H9 (cell line): ENCODE data around the gene CDKAL1. TPM values are rescaled to one million over a fixed set of nuclear protein-coding genes. Genes with fewer than 3 reads are reported as not detected.

ENCODE experiments used
- DNase-seq: peaks from one replicate; pipeline ENCODE4 v3.0.0-alpha.2; 2017
- H2AFZ ChIP-seq: one replicate; pipeline ENCODE4 v1.6.1; 2013; ENCODE audit warnings: mild to moderate bottlenecking, low read length, control low read depth, moderate library complexity
- H2AK5ac ChIP-seq: 2 replicates; pipeline ENCODE4 v1.6.1; 2013; ENCODE audit warnings: low read length, control low read depth, mixed read lengths; ENCODE audit not compliant: insufficient read length
- H2BK120ac ChIP-seq: one replicate; pipeline ENCODE4 v1.6.1; 2013; ENCODE audit warnings: low read depth, mild to moderate bottlenecking, low read length, control low read depth, inconsistent platforms; ENCODE audit not compliant: poor library complexity, severe bottlenecking
- H2BK12ac ChIP-seq: 2 replicates; pipeline ENCODE4 v1.6.1; 2013; ENCODE audit warnings: low read length, control low read depth, mixed read lengths, low read depth; ENCODE audit not compliant: insufficient read length
- H2BK15ac ChIP-seq: 2 replicates; pipeline ENCODE4 v1.6.1; 2013; ENCODE audit warnings: low read depth, low read length, control low read depth
- H2BK20ac ChIP-seq: one replicate; pipeline ENCODE4 v1.6.1; 2013; ENCODE audit warnings: low read depth, mild to moderate bottlenecking, low read length, control low read depth, inconsistent platforms; ENCODE audit not compliant: poor library complexity, severe bottlenecking
- H2BK5ac ChIP-seq: 2 replicates; pipeline ENCODE4 v1.6.1; 2013; ENCODE audit warnings: low read length, control low read depth, mixed read lengths; ENCODE audit not compliant: insufficient read length
- H3K14ac ChIP-seq: 2 replicates; pipeline ENCODE4 v1.6.1; 2013; ENCODE audit warnings: low read length, control low read depth; ENCODE audit not compliant: insufficient read depth
- H3K18ac ChIP-seq: 2 replicates; pipeline ENCODE4 v1.6.1; 2013; ENCODE audit warnings: low read depth, mild to moderate bottlenecking, mixed read lengths, low read length, control low read depth; ENCODE audit not compliant: insufficient read length
- H3K23ac ChIP-seq: 2 replicates; pipeline ENCODE4 v1.6.1; 2013; ENCODE audit warnings: low read length, control low read depth, mixed read lengths, low read depth; ENCODE audit not compliant: insufficient read length
- H3K23me2 ChIP-seq: 2 replicates; pipeline ENCODE4 v1.6.1; 2013; ENCODE audit warnings: low read depth, mild to moderate bottlenecking, mixed read lengths, low read length, control low read depth; ENCODE audit not compliant: insufficient read length, poor library complexity, severe bottlenecking
- H3K27ac ChIP-seq: 2 replicates; pipeline ENCODE4 v1.5.1; 2013; ENCODE audit warnings: low read length, control low read depth, mixed read lengths, low read depth; ENCODE audit not compliant: insufficient read length
- H3K27me3 ChIP-seq: 2 replicates; pipeline ENCODE4 v1.6.1; 2013; ENCODE audit warnings: low read length, control low read depth, inconsistent platforms; ENCODE audit not compliant: insufficient read depth
- H3K4ac ChIP-seq: 2 replicates; pipeline ENCODE4 v1.6.1; 2013; ENCODE audit warnings: low read depth, mild to moderate bottlenecking, control low read depth, inconsistent platforms, low read length, moderate library complexity
- H3K4me1 ChIP-seq: 2 replicates; pipeline ENCODE4 v1.6.1; 2013; ENCODE audit warnings: low read length, control low read depth, inconsistent platforms; ENCODE audit not compliant: insufficient read depth
- H3K4me2 ChIP-seq: 2 replicates; pipeline ENCODE4 v1.6.1; 2013; ENCODE audit warnings: low read length, control low read depth, mixed read lengths; ENCODE audit not compliant: insufficient read length, insufficient read depth
- H3K56ac ChIP-seq: 2 replicates; pipeline ENCODE4 v1.6.1; 2013; ENCODE audit warnings: low read depth, mild to moderate bottlenecking, mixed read lengths, low read length, control low read depth; ENCODE audit not compliant: insufficient read length
- H3K79me1 ChIP-seq: 2 replicates; pipeline ENCODE4 v1.6.1; 2013; ENCODE audit warnings: low read depth, mild to moderate bottlenecking, moderate library complexity, low read length, control low read depth, inconsistent platforms; ENCODE audit not compliant: insufficient read depth, poor library complexity, severe bottlenecking
- H3K79me2 ChIP-seq: 2 replicates; pipeline ENCODE4 v1.6.1; 2013; ENCODE audit warnings: low read length, control low read depth, inconsistent platforms; ENCODE audit not compliant: insufficient read depth
- H3K9ac ChIP-seq: 2 replicates; pipeline ENCODE4 v1.6.1; 2013; ENCODE audit warnings: low read length, control low read depth, mixed read lengths; ENCODE audit not compliant: insufficient read length; ENCODE audit errors: extremely low read depth
- H3K9me3 ChIP-seq: one replicate; pipeline ENCODE4 v1.6.1; 2013; ENCODE audit warnings: low read depth, low read length, inconsistent platforms; ENCODE audit not compliant: control insufficient read depth
- H3T11ph ChIP-seq: one replicate; pipeline ENCODE4 v1.6.1; 2013; ENCODE audit warnings: mild to moderate bottlenecking, low read length, control low read depth, inconsistent platforms
- H4K20me1 ChIP-seq: one replicate; pipeline ENCODE4 v1.6.1; 2013; ENCODE audit not compliant: control insufficient read depth, insufficient read length, insufficient read depth
- H4K5ac ChIP-seq: 2 replicates; pipeline ENCODE4 v1.6.1; 2013; ENCODE audit warnings: low read depth, mild to moderate bottlenecking, mixed read lengths, low read length, control low read depth; ENCODE audit not compliant: insufficient read length
- H4K8ac ChIP-seq: replicated peaks from 2 replicates; pipeline ENCODE4 v1.6.1; 2013; ENCODE audit warnings: low read length, control low read depth, mixed read lengths, low read depth; ENCODE audit not compliant: insufficient read length
- H4K91ac ChIP-seq: 2 replicates; pipeline ENCODE4 v1.6.1; 2013; ENCODE audit warnings: low read depth, mild to moderate bottlenecking, moderate library complexity, mixed read lengths, low read length, control low read depth; ENCODE audit not compliant: insufficient read length
- H3K27ac Mint-ChIP-seq, 3 experiments: 2 replicates in 2 of 3; 3 replicates in 1 of 3; pipeline ENCODE4 v1.8.0; 2020 to 2021; ENCODE audit warnings: mixed read lengths in 3 of 3, mild to moderate bottlenecking in 1 of 3, moderate library complexity in 1 of 3
- H3K27me3 Mint-ChIP-seq: 2 replicates; pipeline ENCODE4 v1.8.0; 2021; ENCODE audit warnings: low read depth, mild to moderate bottlenecking, moderate library complexity, mixed read lengths
- H3K36me3 Mint-ChIP-seq, 3 experiments: 2 replicates in 2 of 3; 3 replicates in 1 of 3; pipeline ENCODE4 v1.8.0; 2020 to 2021; ENCODE audit warnings: low read depth in 3 of 3, mixed read lengths in 3 of 3; ENCODE audit not compliant: insufficient read depth in 1 of 3
- H3K4me1 Mint-ChIP-seq, 2 experiments: 2 replicates each; pipeline ENCODE4 v1.8.0; 2020; ENCODE audit warnings: mixed read lengths in 2 of 2
- H3K4me3 Mint-ChIP-seq, 2 experiments: 2 replicates in 1 of 2; 3 replicates in 1 of 2; pipeline ENCODE4 v1.8.0; 2020 to 2021; ENCODE audit warnings: mild to moderate bottlenecking in 2 of 2, mixed read lengths in 2 of 2, moderate library complexity in 1 of 2
- H3K9me3 Mint-ChIP-seq, 2 experiments: 2 replicates in 1 of 2; 3 replicates in 1 of 2; pipeline ENCODE4 v1.8.0; 2020; ENCODE audit warnings: mild to moderate bottlenecking in 2 of 2, mixed read lengths in 2 of 2, moderate library complexity in 1 of 2
- WGBS: extraction: QIAGEN DNeasy Blood & Tissue Kit; methylation state at CpG from one replicate; pipeline ENCODE4 v1.1.7; 2013; ENCODE audit warnings: missing lambda C conversion rate, low lambda C conversion rate, mixed read lengths; ENCODE audit not compliant: insufficient read length; ENCODE audit errors: extremely low coverage; 5-methylcytosine and 5-hydroxymethylcytosine counted together
- total RNA-seq: library from RNA; stranded (reverse); gene quantifications from 2 replicates; pipeline ENCODE4 v1.2.1, GENCODE V29; 2021
- TF ChIP-seq, protein P1 (sequence below): fragments of 200-600 bp; sonication (generic); conservative IDR thresholded peaks from 3 replicates; pipeline ENCODE4 v1.8.0; 2021; ENCODE audit warnings: antibody characterized with exemption, mild to moderate bottlenecking

Gene CDKAL1
- total RNA-seq, 1 experiment from 2014 or later, result 23.0 TPM

DNA sequence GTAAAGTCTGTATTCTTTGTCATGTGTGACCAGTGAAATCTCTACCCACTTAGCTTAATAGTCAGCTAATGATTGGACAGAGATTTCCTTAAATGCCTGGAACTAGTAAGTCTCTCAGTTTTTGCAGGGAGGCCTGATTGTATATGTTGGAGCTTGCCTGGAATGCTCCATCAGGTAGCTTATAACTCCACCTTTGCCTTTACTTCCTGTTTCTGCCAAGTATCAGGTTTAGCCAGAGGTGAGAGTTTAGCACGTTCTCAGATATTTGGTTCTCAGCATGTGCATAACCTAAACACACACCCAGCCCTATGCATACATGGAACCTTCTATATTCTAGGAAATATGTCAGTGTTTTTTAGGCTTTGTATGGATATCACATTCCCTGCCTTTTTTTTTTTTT, 435.3 kb downstream of the CDKAL1 start:
- H3K27me3 Mint-ChIP-seq, result no peaks in the 10 kb centered on the region
- Histone ChIP-seq H2BK120ac (no peak overlapping the region), H3K9ac (no peak overlapping the region), H2AK5ac (no peak overlapping the region), H2BK20ac (no peak overlapping the region), H3K9me3 (no peaks in the 10 kb centered on the region), H3K18ac (no peak overlapping the region), H3K4me2 (no peak overlapping the region), H4K91ac (no peak overlapping the region), H2BK5ac (no peak overlapping the region), H3T11ph (no peak overlapping the region), H3K4me1 (no peaks in the 10 kb centered on the region), H3K14ac (no peak overlapping the region), H3K4ac (no peak overlapping the region), H3K23me2 (peaks cover 2% of the 10 kb centered on the region), H4K8ac (no peak overlapping the region), H3K79me1 (no peaks in the 10 kb centered on the region), H4K20me1 (no peaks in the 10 kb centered on the region), H3K56ac (no peak overlapping the region), H3K23ac (no peak overlapping the region), H3K27me3 (no peaks in the 10 kb centered on the region), H4K5ac (no peak overlapping the region), H3K79me2 (no peaks in the 10 kb centered on the region), H2AFZ (no peak overlapping the region), H2BK12ac (no peak overlapping the region), H2BK15ac (no peak overlapping the region), H3K27ac (no peak overlapping the region)
- H3K36me3 Mint-ChIP-seq, result peaks cover 9 to 20% (median 12%) of the 10 kb centered on the region in 3 experiments
- H3K27ac Mint-ChIP-seq, result no peak overlapping the region
- H3K4me3 Mint-ChIP-seq, result no peak overlapping the region
- WGBS, result no CpG with 5 or more reads among the region's 1 CpG
- peaks cover 12 to 14% of the 10 kb centered on the region in 2 experiments for H3K9me3 Mint-ChIP-seq
- peaks cover 5 to 6% of the 10 kb centered on the region in 2 experiments; a peak in 3 of 4 replicates for H3K4me1 Mint-ChIP-seq
- DNase-seq, result no peak
- TF ChIP-seq, protein P1, sequence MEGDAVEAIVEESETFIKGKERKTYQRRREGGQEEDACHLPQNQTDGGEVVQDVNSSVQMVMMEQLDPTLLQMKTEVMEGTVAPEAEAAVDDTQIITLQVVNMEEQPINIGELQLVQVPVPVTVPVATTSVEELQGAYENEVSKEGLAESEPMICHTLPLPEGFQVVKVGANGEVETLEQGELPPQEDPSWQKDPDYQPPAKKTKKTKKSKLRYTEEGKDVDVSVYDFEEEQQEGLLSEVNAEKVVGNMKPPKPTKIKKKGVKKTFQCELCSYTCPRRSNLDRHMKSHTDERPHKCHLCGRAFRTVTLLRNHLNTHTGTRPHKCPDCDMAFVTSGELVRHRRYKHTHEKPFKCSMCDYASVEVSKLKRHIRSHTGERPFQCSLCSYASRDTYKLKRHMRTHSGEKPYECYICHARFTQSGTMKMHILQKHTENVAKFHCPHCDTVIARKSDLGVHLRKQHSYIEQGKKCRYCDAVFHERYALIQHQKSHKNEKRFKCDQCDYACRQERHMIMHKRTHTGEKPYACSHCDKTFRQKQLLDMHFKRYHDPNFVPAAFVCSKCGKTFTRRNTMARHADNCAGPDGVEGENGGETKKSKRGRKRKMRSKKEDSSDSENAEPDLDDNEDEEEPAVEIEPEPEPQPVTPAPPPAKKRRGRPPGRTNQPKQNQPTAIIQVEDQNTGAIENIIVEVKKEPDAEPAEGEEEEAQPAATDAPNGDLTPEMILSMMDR, result no peak
